ENCODE results near the gene NEK7.
A peak's percentile ranks its signal among the peaks of the same experiment; 100 is the strongest.
"Not testable (repeated sequence)": the region's sequence is repeated elsewhere in the genome, so short reads cannot be mapped to it uniquely, and the experiment has no call there.

NEK7 gene

GRCh38 chr1:198291924-198292323 is 135.1 kb downstream of the NEK7 start:
- DNase-seq: no peak

GRCh38 chr1:198295225-198295624 is 138.4 kb downstream of the NEK7 start:
- DNase-seq: no peak

GRCh38 chr1:198295971-198296370 is 139.2 kb downstream of the NEK7 start:
- no peak for DNase-seq

GRCh38 chr1:198297281-198297680 is 140.5 kb downstream of the NEK7 start:
- no peak for DNase-seq

- no peak for DNase-seq
These were observed 141.8 kb downstream of the NEK7 start for GRCh38 chr1:198298640-198299039.

GRCh38 chr1:198300451-198300850 is 143.7 kb downstream of the NEK7 start:
- DNase-seq: no peak

- DNase-seq: no peak
These were observed 147.6 kb downstream of the NEK7 start for GRCh38 chr1:198304431-198304830.

- not testable (repeated sequence) for DNase-seq
These were observed 158.0 kb downstream of the NEK7 start for GRCh38 chr1:198314817-198315216.

- DNase-seq: not testable (repeated sequence)
These were observed 158.5 kb downstream of the NEK7 start for GRCh38 chr1:198315331-198315730.

GRCh38 chr1:198316546-198317100 is 159.8 kb downstream of the NEK7 start:
- no peak for DNase-seq

- no peak for DNase-seq
These were observed 161.3 kb downstream of the NEK7 start for GRCh38 chr1:198318085-198318484.

- no peak for DNase-seq
These were observed 164.0 kb downstream of the NEK7 start for GRCh38 chr1:198320759-198321158.

- no peak for DNase-seq
These were observed 169.4 kb downstream of the NEK7 start for GRCh38 chr1:198326232-198326631.

GRCh38 chr1:198326915-198327314 is 170.1 kb downstream of the NEK7 start:
- DNase-seq: peak; percentile 29

- no peak for DNase-seq
These were observed 171.7 kb downstream of the NEK7 start for GRCh38 chr1:198328458-198329032.

- peak; percentile 45 for DNase-seq
These were observed 174.3 kb downstream of the NEK7 start for GRCh38 chr1:198330982-198331615.

GRCh38 chr1:198333744-198334143 is 176.9 kb downstream of the NEK7 start:
- peak; percentile 29 for DNase-seq

- DNase-seq: no peak
These were observed 178.9 kb downstream of the NEK7 start for GRCh38 chr1:198335663-198336062.

- no peak for DNase-seq
These were observed 181.1 kb downstream of the NEK7 start for GRCh38 chr1:198337886-198338285.

- no peak for DNase-seq
These were observed 183.3 kb downstream of the NEK7 start for GRCh38 chr1:198340139-198340538.

- no peak for DNase-seq
These were observed 189.4 kb downstream of the NEK7 start for GRCh38 chr1:198346178-198346577.

- no peak for DNase-seq
These were observed 193.7 kb downstream of the NEK7 start for GRCh38 chr1:198350456-198350855.

GRCh38 chr1:198352975-198353695 is 196.3 kb downstream of the NEK7 start:
- no peak for DNase-seq

GRCh38 chr1:198357937-198358336 is 201.1 kb downstream of the NEK7 start:
- DNase-seq: no peak
